CD14-positive monocyte (primary cell): ENCODE measurements around the gene COPB1. TPM values are rescaled to one million over a fixed set of nuclear protein-coding genes. Genes with fewer than 3 reads are reported as not detected.
A peak's percentile ranks its signal among the peaks of the same experiment; 100 is the strongest.

Experiments used
- DNase-seq, 3 donors: peaks; one replicate each; pipeline ENCODE4 v3.0.0-alpha.2; 2011 to 2022
- H2AFZ ChIP-seq: 2 replicates; pipeline ENCODE4 v1.6.0; 2012; ENCODE audit warnings: mild to moderate bottlenecking, low read depth, low read length, inconsistent platforms; ENCODE audit not compliant: insufficient read depth, poor library complexity, severe bottlenecking
- H3K27ac ChIP-seq, 2 donors: 1 replicate in 1 of 2; 2 replicates in 1 of 2; pipeline ENCODE4 v1.5.1; 2012 to 2013; ENCODE audit warnings: low read length in 2 of 2, control low read depth in 1 of 2, inconsistent platforms in 1 of 2, low read depth in 1 of 2, mild to moderate bottlenecking in 1 of 2
- H3K27me3 ChIP-seq, 2 donors: one replicate each; pipeline versions ENCODE4 v1.6.0 to v1.6.1; 2011 to 2013; ENCODE audit warnings: low read length in 2 of 2; ENCODE audit not compliant: control insufficient read depth in 2 of 2, insufficient read depth in 2 of 2
- H3K36me3 ChIP-seq, 2 donors: replicated peaks in 1 of 2; 1 replicate in 1 of 2; 2 replicates in 1 of 2; pipeline versions ENCODE4 v1.5.1 to v1.6.1; 2012 to 2013; ENCODE audit warnings: low read length in 2 of 2, control low read depth in 1 of 2, inconsistent platforms in 1 of 2, mild to moderate bottlenecking in 1 of 2; ENCODE audit not compliant: insufficient read depth in 2 of 2, control insufficient read depth in 1 of 2
- H3K4me1 ChIP-seq, 2 donors: 1 replicate in 1 of 2; 2 replicates in 1 of 2; pipeline versions ENCODE4 v1.5.1 to v1.6.1; 2012 to 2013; ENCODE audit warnings: low read length in 2 of 2, control low read depth in 1 of 2, inconsistent platforms in 1 of 2, mild to moderate bottlenecking in 1 of 2, moderate library complexity in 1 of 2; ENCODE audit not compliant: insufficient read depth in 2 of 2, control insufficient read depth in 1 of 2
- H3K4me2 ChIP-seq: replicated peaks from 2 replicates; pipeline ENCODE3; 2012; ENCODE audit warnings: low read length, moderate library complexity, mild to moderate bottlenecking; ENCODE audit not compliant: poor library complexity, severe bottlenecking; ENCODE audit errors: extremely low read depth
- H3K4me3 ChIP-seq, 3 experiments: fragments of 200-600 bp in 1 of 3; sonication (generic) in 1 of 3; replicated peaks in 1 of 3; 1 replicate in 2 of 3; 2 replicates in 1 of 3; pipeline ENCODE4 v1.5.1; 2011 to 2013; ENCODE audit warnings: low read length in 3 of 3, mild to moderate bottlenecking in 3 of 3, control low read depth in 2 of 3, low read depth in 2 of 3, inconsistent platforms in 1 of 3, moderate library complexity in 1 of 3
- H3K79me2 ChIP-seq: 2 replicates; pipeline ENCODE4 v1.6.0; 2012; ENCODE audit warnings: mild to moderate bottlenecking, control low read depth, inconsistent platforms, low read length, moderate library complexity; ENCODE audit not compliant: insufficient read depth
- H3K9ac ChIP-seq: 2 replicates; pipeline ENCODE4 v1.6.0; 2017; ENCODE audit warnings: low read length, mild to moderate bottlenecking; ENCODE audit not compliant: insufficient read depth, poor library complexity, severe bottlenecking
- H3K9me3 ChIP-seq, 2 donors: replicated peaks in 1 of 2; 1 replicate in 1 of 2; 2 replicates in 1 of 2; pipeline versions ENCODE4 v1.5.1 to v1.6.1; 2012 to 2013; ENCODE audit warnings: low read length in 2 of 2, control low read depth in 1 of 2; ENCODE audit not compliant: control insufficient read depth in 1 of 2, insufficient read depth in 1 of 2
- H4K20me1 ChIP-seq: 2 replicates; pipeline ENCODE4 v1.6.0; 2012; ENCODE audit warnings: mild to moderate bottlenecking, low read length, control low read depth, moderate library complexity; ENCODE audit not compliant: insufficient read depth
- H3K27ac Mint-ChIP-seq, 7 donors: one replicate each; pipeline ENCODE4 v1.8.0; 2020; ENCODE audit warnings: mild to moderate bottlenecking in 7 of 7, mixed read lengths in 7 of 7, moderate library complexity in 6 of 7, inconsistent platforms in 2 of 7
- H3K27me3 Mint-ChIP-seq, 3 donors: one replicate each; pipeline ENCODE4 v1.8.0; 2021 to 2022; ENCODE audit warnings: low read depth in 3 of 3, mild to moderate bottlenecking in 3 of 3, mixed read lengths in 3 of 3, moderate library complexity in 3 of 3, inconsistent platforms in 1 of 3
- H3K36me3 Mint-ChIP-seq, 2 donors: one replicate each; pipeline ENCODE4 v1.8.0; 2020; ENCODE audit warnings: mixed read lengths in 2 of 2, inconsistent platforms in 1 of 2, mild to moderate bottlenecking in 1 of 2
- H3K4me1 Mint-ChIP-seq: one replicate; pipeline ENCODE4 v1.8.0; 2020; ENCODE audit warnings: mild to moderate bottlenecking, mixed read lengths
- H3K4me3 Mint-ChIP-seq, 2 donors: one replicate each; pipeline ENCODE4 v1.8.0; 2020; ENCODE audit warnings: mild to moderate bottlenecking in 2 of 2, mixed read lengths in 2 of 2, moderate library complexity in 1 of 2
- H3K9me3 Mint-ChIP-seq, 7 donors: one replicate each; pipeline ENCODE4 v1.8.0; 2020 to 2022; ENCODE audit warnings: mixed read lengths in 7 of 7, mild to moderate bottlenecking in 6 of 7, moderate library complexity in 6 of 7, inconsistent platforms in 2 of 7
- WGBS: methylation state at CpG from one replicate; pipeline ENCODE4 v1.1.5; 2013; ENCODE audit warnings: missing lambda C conversion rate; ENCODE audit not compliant: insufficient coverage; 5-methylcytosine and 5-hydroxymethylcytosine counted together
- intact Hi-C, 2 donors: fragments of 100-400 bp; cut with micrococcal nuclease; formaldehyde crosslinking; loops; one replicate each; pipeline versions ENCODE4 v1.15.0 to v1.15.1; 2023
- polyA plus RNA-seq, 3 donors: library from polyadenylated mRNA; depleted of rRNA in 1 of 3; unstranded in 2 of 3; stranded (reverse) in 1 of 3; fragments of 300-500 nt in 2 of 3; fragments of >200 nt in 1 of 3; fragmentation: Illumina TruSeq in 2 of 3; gene quantifications; 1 replicate in 2 of 3; 2 replicates in 1 of 3; pipeline ENCODE4 v1.2.3, GENCODE V29; 2012 to 2021
- TF ChIP-seq, protein P1 (sequence below): fragments of 200-600 bp; IDR thresholded peaks from one replicate; pipeline ENCODE4 v1.8.0; 2022; ENCODE audit warnings: antibody characterized with exemption, mild to moderate bottlenecking

COPB1 gene
- polyA plus RNA-seq, 3 donors = 37.8 to 108 (median 87.1) TPM

DNA sequence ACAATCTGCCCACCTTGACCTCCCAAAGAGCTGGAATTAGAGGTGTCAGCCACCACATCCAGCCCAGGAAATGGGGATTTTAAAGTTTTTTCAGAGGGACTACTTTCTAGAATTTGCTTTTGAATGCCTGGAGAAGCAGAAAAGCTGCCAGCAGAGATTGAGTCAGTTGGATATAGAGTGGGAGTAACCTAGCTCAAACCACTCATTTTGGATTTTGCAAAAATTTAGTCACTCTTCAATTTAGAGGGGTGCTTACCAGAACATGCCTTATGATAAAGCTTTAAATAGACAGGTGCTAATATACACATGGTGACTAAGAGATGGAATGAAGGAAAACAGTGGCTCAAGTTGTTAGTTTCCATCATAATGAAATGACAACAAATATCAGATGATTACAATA is 47.1 kb upstream of the COPB1 start:
- H2AFZ ChIP-seq = no peak overlapping the region
- no peaks in the 10 kb centered on the region for H4K20me1 ChIP-seq
- H3K27ac Mint-ChIP-seq = no peak overlapping the region
- H3K79me2 ChIP-seq = peaks cover 7% of the 10 kb centered on the region
- intact Hi-C loops = loop anchor here in 1 of 2 donors (10.0 kb wide), 1 partner anchor 98 kb away; the partner anchor contains the start of gene PDE3B
- TF ChIP-seq, protein P1, sequence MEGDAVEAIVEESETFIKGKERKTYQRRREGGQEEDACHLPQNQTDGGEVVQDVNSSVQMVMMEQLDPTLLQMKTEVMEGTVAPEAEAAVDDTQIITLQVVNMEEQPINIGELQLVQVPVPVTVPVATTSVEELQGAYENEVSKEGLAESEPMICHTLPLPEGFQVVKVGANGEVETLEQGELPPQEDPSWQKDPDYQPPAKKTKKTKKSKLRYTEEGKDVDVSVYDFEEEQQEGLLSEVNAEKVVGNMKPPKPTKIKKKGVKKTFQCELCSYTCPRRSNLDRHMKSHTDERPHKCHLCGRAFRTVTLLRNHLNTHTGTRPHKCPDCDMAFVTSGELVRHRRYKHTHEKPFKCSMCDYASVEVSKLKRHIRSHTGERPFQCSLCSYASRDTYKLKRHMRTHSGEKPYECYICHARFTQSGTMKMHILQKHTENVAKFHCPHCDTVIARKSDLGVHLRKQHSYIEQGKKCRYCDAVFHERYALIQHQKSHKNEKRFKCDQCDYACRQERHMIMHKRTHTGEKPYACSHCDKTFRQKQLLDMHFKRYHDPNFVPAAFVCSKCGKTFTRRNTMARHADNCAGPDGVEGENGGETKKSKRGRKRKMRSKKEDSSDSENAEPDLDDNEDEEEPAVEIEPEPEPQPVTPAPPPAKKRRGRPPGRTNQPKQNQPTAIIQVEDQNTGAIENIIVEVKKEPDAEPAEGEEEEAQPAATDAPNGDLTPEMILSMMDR = no peak
- no peak overlapping the region for H3K9ac ChIP-seq
- H3K4me2 ChIP-seq = no peak overlapping the region
- H3K4me3 Mint-ChIP-seq = no peak overlapping the region
- no peaks in the 10 kb centered on the region for H3K9me3 ChIP-seq
- peaks cover 0 to 2% (median 0%) of the 10 kb centered on the region in 7 donors for H3K9me3 Mint-ChIP-seq
- H3K36me3 ChIP-seq = no peaks in the 10 kb centered on the region
- peaks cover 0 to 2% of the 10 kb centered on the region in 2 donors for H3K36me3 Mint-ChIP-seq
- peaks cover 35% of the 10 kb centered on the region for H3K4me1 Mint-ChIP-seq
- no peaks in the 10 kb centered on the region for H3K27me3 Mint-ChIP-seq
- H3K4me3 ChIP-seq = no peak overlapping the region
- H3K27me3 ChIP-seq = no peaks in the 10 kb centered on the region
- no peak for DNase-seq
- H3K27ac ChIP-seq = no peak overlapping the region
- peaks cover 35 to 41% of the 10 kb centered on the region in 2 donors for H3K4me1 ChIP-seq

- no peaks in the 10 kb centered on the region for H3K36me3 Mint-ChIP-seq
- H3K4me1 Mint-ChIP-seq = peaks cover 55% of the 10 kb centered on the region
- no peak overlapping the region for H2AFZ ChIP-seq
Observed at GRCh38 chr11:14544611-14545010, 45.0 kb upstream of the COPB1 start.

More at GRCh38 chr11:14544611-14545010, 45.0 kb upstream of the COPB1 start:
- H3K9me3 Mint-ChIP-seq = peaks cover 0 to 2% (median 0%) of the 10 kb centered on the region in 7 donors
- peak overlapping the region; percentile 82 to 94 (median 90) for H3K27ac Mint-ChIP-seq
- Histone ChIP-seq H3K27me3 (no peaks in the 10 kb centered on the region), H3K9ac (no peak overlapping the region), H3K4me2 (peak overlapping the region; percentile 26), H3K4me1 (peaks cover 53 to 62% of the 10 kb centered on the region in 2 donors), H3K4me3 (peak overlapping the region in 1 of 3 experiments; percentile 21), H3K9me3 (no peaks in the 10 kb centered on the region), H4K20me1 (no peaks in the 10 kb centered on the region), H3K27ac (peak overlapping the region in 1 of 2 donors; percentile 92), H3K36me3 (no peaks in the 10 kb centered on the region), H3K79me2 (peaks cover 7% of the 10 kb centered on the region)
- TF ChIP-seq, protein P1 = no peak
- WGBS = no CpG with 5 or more reads among the region's 3 CpGs
- no peaks in the 10 kb centered on the region for H3K27me3 Mint-ChIP-seq
- intact Hi-C loops = loop anchor here (5.0 to 10.0 kb wide), 2 partner anchors 100 to 353 kb away; partner anchors contain the start of gene PDE3B (in 1 of the 2)
- DNase-seq = peak; percentile 73 to 95 (median 93)
- H3K4me3 Mint-ChIP-seq = no peak overlapping the region
